H1 (cell line): ENCODE measurements around the gene LARP1. TPM values are rescaled to one million over a fixed set of nuclear protein-coding genes. Genes with fewer than 3 reads are reported as not detected.
"Not testable (repeated sequence)": the region's sequence is repeated elsewhere in the genome, so short reads cannot be mapped to it uniquely, and the experiment has no call there.

Source experiments
- CTCF ChIA-PET: fragments of 300-600 bp; sonication (Branson Sonifier 250); formaldehyde crosslinking; loops from one replicate; lab custom pipeline; 2021; ENCODE audit not compliant: partially characterized antibody; lab: Charles Lee
- POLR2A ChIA-PET: fragments of 300-600 bp; sonication (Branson Sonifier 250); formaldehyde crosslinking; loops from one replicate; lab custom pipeline; 2021; ENCODE audit warnings: inconsistent platforms; ENCODE audit not compliant: partially characterized antibody; lab: Charles Lee
- DNase-seq, 2 experiments: peaks; one replicate each; pipeline versions ENCODE4 v3.0.0 to v3.0.0-alpha.2; 2010 to 2022; ENCODE audit warnings: low spot score in 2 of 2, low read depth in 1 of 2, mixed read lengths in 1 of 2
- FAIRE-seq: peaks from 2 replicates; lab custom pipeline; 2011; peaks lifted over from hg19 to GRCh38; lab: Jason Lieb, UNC
- H2AFZ ChIP-seq: 2 replicates; pipeline ENCODE4 v1.8.1; 2012; ENCODE audit warnings: low read length, inconsistent platforms
- H2AK5ac ChIP-seq: 2 replicates; pipeline ENCODE4 v1.6.1; 2013; ENCODE audit warnings: low read depth, low read length
- H2BK120ac ChIP-seq: replicated peaks from 2 replicates; pipeline ENCODE3; 2013; ENCODE audit warnings: low read depth, low read length, inconsistent platforms
- H2BK12ac ChIP-seq: 2 replicates; pipeline ENCODE4 v1.6.1; 2013; ENCODE audit warnings: low read depth, low read length
- H2BK15ac ChIP-seq: 2 replicates; pipeline ENCODE4 v1.6.1; 2013; ENCODE audit warnings: low read length
- H2BK20ac ChIP-seq: 2 replicates; pipeline ENCODE4 v1.6.1; 2013; ENCODE audit warnings: low read length
- H2BK5ac ChIP-seq: 2 replicates; pipeline ENCODE4 v1.6.1; 2013; ENCODE audit warnings: low read depth, low read length
- H3K14ac ChIP-seq: 2 replicates; pipeline ENCODE4 v1.6.1; 2013; ENCODE audit warnings: inconsistent platforms; ENCODE audit not compliant: insufficient read length
- H3K18ac ChIP-seq: 2 replicates; pipeline ENCODE4 v1.6.1; 2013; ENCODE audit warnings: low read length; ENCODE audit errors: extremely low read depth
- H3K23ac ChIP-seq: 2 replicates; pipeline ENCODE4 v1.6.1; 2013; ENCODE audit warnings: inconsistent platforms; ENCODE audit not compliant: insufficient read length
- H3K23me2 ChIP-seq: 2 replicates; pipeline ENCODE4 v1.6.1; 2013; ENCODE audit warnings: low read depth, low read length
- H3K27ac ChIP-seq: 2 replicates; pipeline ENCODE4 v1.6.1; 2011; ENCODE audit warnings: low read depth, low read length, inconsistent platforms
- H3K27me3 ChIP-seq, 4 experiments: replicated peaks in 1 of 4; 1 replicate in 1 of 4; 2 replicates in 3 of 4; pipeline versions ENCODE4 v1.6.1 to v1.8.1; 2011 to 2013; ENCODE audit warnings: low read length in 3 of 4, mild to moderate bottlenecking in 3 of 4, inconsistent platforms in 2 of 4, mixed read lengths in 2 of 4, moderate library complexity in 1 of 4; ENCODE audit not compliant: control insufficient read depth in 3 of 4, insufficient read depth in 3 of 4; ENCODE audit errors: extremely low read depth in 1 of 4
- H3K36me3 ChIP-seq, 4 experiments: 2 replicates each; pipeline versions ENCODE4 v1.6.1 to v1.8.1; 2011 to 2013; ENCODE audit warnings: mild to moderate bottlenecking in 4 of 4, low read length in 3 of 4, moderate library complexity in 2 of 4, control low read depth in 1 of 4, inconsistent platforms in 1 of 4; ENCODE audit not compliant: insufficient read depth in 4 of 4, control insufficient read depth in 2 of 4
- H3K4ac ChIP-seq: replicated peaks from 2 replicates; pipeline ENCODE3; 2013; ENCODE audit warnings: low read length, low read depth, mixed read lengths, inconsistent platforms; ENCODE audit not compliant: insufficient read length
- H3K4me1 ChIP-seq, 4 experiments: replicated peaks in 1 of 4; 1 replicate in 1 of 4; 2 replicates in 3 of 4; pipeline versions ENCODE4 v1.6.1 to v1.8.1; 2011 to 2013; ENCODE audit warnings: low read length in 3 of 4, inconsistent platforms in 2 of 4, mixed read lengths in 1 of 4; ENCODE audit not compliant: insufficient read depth in 4 of 4, control insufficient read depth in 3 of 4
- H3K4me2 ChIP-seq, 2 experiments: 2 replicates each; pipeline versions ENCODE4 v1.6.1 to v1.8.1; 2011 to 2013; ENCODE audit warnings: low read depth in 2 of 2, low read length in 2 of 2, control low read depth in 1 of 2, inconsistent platforms in 1 of 2, mild to moderate bottlenecking in 1 of 2; ENCODE audit not compliant: insufficient read depth in 1 of 2
- H3K4me3 ChIP-seq, 4 experiments: fragments of 200-600, 300-600 bp in 1 of 4; sonication (generic), shearing (Covaris generic), sonication (Bioruptor Twin) in 1 of 4; 2 replicates each; pipeline versions ENCODE4 v1.5.1 to v1.8.1; 2011 to 2016; ENCODE audit warnings: low read length in 4 of 4, low read depth in 3 of 4, control low read depth in 2 of 4, inconsistent platforms in 2 of 4, mild to moderate bottlenecking in 2 of 4, mixed read lengths in 1 of 4, moderate library complexity in 1 of 4; ENCODE audit not compliant: insufficient read depth in 2 of 4; ENCODE audit errors: extremely low read depth in 1 of 4
- H3K56ac ChIP-seq: replicated peaks from 2 replicates; pipeline ENCODE3; 2013; ENCODE audit warnings: low read depth, mild to moderate bottlenecking, mixed read lengths, low read length, inconsistent platforms; ENCODE audit not compliant: insufficient read length
- H3K79me1 ChIP-seq: 2 replicates; pipeline ENCODE4 v1.6.1; 2013; ENCODE audit warnings: low read depth, low read length, control low read depth
- H3K79me2 ChIP-seq, 2 experiments: 2 replicates each; pipeline versions ENCODE4 v1.6.1 to v1.8.1; 2012 to 2013; ENCODE audit warnings: low read length in 2 of 2, mild to moderate bottlenecking in 2 of 2, inconsistent platforms in 1 of 2; ENCODE audit not compliant: insufficient read depth in 2 of 2, control insufficient read depth in 1 of 2
- H3K9ac ChIP-seq, 4 experiments: replicated peaks in 1 of 4; 1 replicate in 1 of 4; 2 replicates in 3 of 4; pipeline versions ENCODE4 v1.6.1 to v1.8.1; 2011 to 2013; ENCODE audit warnings: low read depth in 3 of 4, low read length in 3 of 4, control low read depth in 2 of 4, mild to moderate bottlenecking in 2 of 4, moderate library complexity in 2 of 4, inconsistent platforms in 1 of 4; ENCODE audit errors: extremely low read depth in 1 of 4
- H3K9me3 ChIP-seq, 2 experiments: 2 replicates each; pipeline versions ENCODE4 v1.6.1 to v1.8.1; 2012 to 2013; ENCODE audit warnings: mild to moderate bottlenecking in 2 of 2, moderate library complexity in 2 of 2, control low read depth in 1 of 2, inconsistent platforms in 1 of 2, low read depth in 1 of 2, low read length in 1 of 2, mixed read lengths in 1 of 2; ENCODE audit not compliant: insufficient read depth in 2 of 2
- H4K20me1 ChIP-seq, 2 experiments: replicated peaks in 1 of 2; 2 replicates each; pipeline versions ENCODE3 to v1.8.1; 2011 to 2013; ENCODE audit warnings: inconsistent platforms in 2 of 2, low read length in 2 of 2, mild to moderate bottlenecking in 1 of 2; ENCODE audit not compliant: insufficient read depth in 2 of 2, control insufficient read depth in 1 of 2
- H4K5ac ChIP-seq: 2 replicates; pipeline ENCODE4 v1.6.1; 2013; ENCODE audit warnings: low read length, low read depth, mixed read lengths, inconsistent platforms; ENCODE audit not compliant: insufficient read length
- H4K8ac ChIP-seq: 2 replicates; pipeline ENCODE4 v1.8.0; 2013; ENCODE audit warnings: mild to moderate bottlenecking, moderate library complexity, low read length, inconsistent platforms; ENCODE audit not compliant: insufficient read depth; ENCODE audit errors: extremely low read depth
- H4K91ac ChIP-seq: replicated peaks from 2 replicates; pipeline ENCODE3; 2013; ENCODE audit warnings: low read length, mixed read lengths, inconsistent platforms; ENCODE audit not compliant: insufficient read length
- WGBS, 2 experiments: shearing (Covaris generic) in 1 of 2; methylation state at CpG; one replicate each; pipeline versions ENCODE4 v1.1.6 to v1.1.7; 2013 to 2015; ENCODE audit warnings: low lambda C conversion rate in 2 of 2, mixed read lengths in 2 of 2, inconsistent platforms in 1 of 2, low coverage in 1 of 2, missing lambda C conversion rate in 1 of 2; ENCODE audit not compliant: insufficient replicate concordance in 2 of 2, insufficient coverage in 1 of 2, insufficient read length in 1 of 2; ENCODE audit errors: extremely low coverage in 1 of 2, missing lambda C conversion rate in 1 of 2; 5-methylcytosine and 5-hydroxymethylcytosine counted together
- polyA plus RNA-seq, 7 experiments: library from polyadenylated mRNA; depleted of rRNA in 3 of 7; stranded (reverse) in 5 of 7; unstranded in 2 of 7; fragments of >200 nt in 5 of 7; fragments of 200-250 nt in 2 of 7; gene quantifications; 1 replicate in 5 of 7; 2 replicates in 1 of 7; 4 replicates in 1 of 7; pipeline versions ENCODE4 v1.2.1 to v1.2.3, GENCODE V29; 2011 to 2013; ENCODE audit warnings: missing spikeins in 2 of 7, mixed read lengths in 2 of 7
- total RNA-seq: library from RNA; stranded (reverse); fragmentation: NEBNext Ultra II Directional; extraction: Animal tissue kit (Norgen Biotek cat#: 25700); gene quantifications from 2 replicates; pipeline ENCODE4 v1.2.1, GENCODE V29; 2021

LARP1 gene
- total and polyA plus RNA-seq, 2 of the 8 experiments (the other 6 are each of a cell fraction or from before 2014, with no cell fraction given), result 106 to 422 TPM

- not testable (repeated sequence) for H4K8ac ChIP-seq, H2BK12ac ChIP-seq, H2AK5ac ChIP-seq, H2BK5ac ChIP-seq, H3K27ac ChIP-seq, H3K18ac ChIP-seq, H3K23me2 ChIP-seq, H2BK15ac ChIP-seq, H3K27me3 ChIP-seq, H3K4ac ChIP-seq, H4K91ac ChIP-seq, FAIRE-seq, H2BK120ac ChIP-seq, H3K23ac ChIP-seq, H3K36me3 ChIP-seq, H3K9ac ChIP-seq, H3K79me1 ChIP-seq, H3K56ac ChIP-seq, H4K5ac ChIP-seq, H3K14ac ChIP-seq, H3K9me3 ChIP-seq, DNase-seq, H2AFZ ChIP-seq, H2BK20ac ChIP-seq
- ChIA-PET CTCF (interaction anchor here (0.8 to 1.6 kb wide), 5 partner anchors 9 to 103 kb away, joined by 3 to 4 read pairs (median 4); no protein-coding TSS in a partner anchor), POLR2A (interaction anchor here (0.8 to 15.0 kb wide), 3 partner anchors 9 to 63 kb away, joined by 3 to 307 read pairs (median 72); no protein-coding TSS in a partner anchor)
- peaks cover 87 to 94% of the 10 kb centered on the region in 2 experiments for H3K79me2 ChIP-seq
- peak overlapping the region; percentile 87 to 88 for H3K4me2 ChIP-seq
- 82% methylated on average over 12 of the region's 12 CpGs; no CpG with 5 or more reads in 1 of the 2 experiments for WGBS, 2 experiments
- peak overlapping the region in 2 of 4 experiments; percentile 1 to 72; a peak in 3 of 8 replicates for H3K4me3 ChIP-seq
- peaks cover 38% of the 10 kb centered on the region in 2 experiments for H4K20me1 ChIP-seq
- peaks cover 16 to 26% (median 20%) of the 10 kb centered on the region in 4 experiments for H3K4me1 ChIP-seq
Measured at GRCh38 chr5:154759868-154760267, 4.7 kb downstream of the LARP1 start.
